Fibroblast of pulmonary artery (primary cell): ENCODE data around the gene GP2.
"Not testable (repeated sequence)": the region's sequence is repeated elsewhere in the genome, so short reads cannot be mapped to it uniquely, and the experiment has no call there.

ENCODE experiments used
- DNase-seq: peaks from one replicate; pipeline ENCODE4 v3.0.0-alpha.2; 2010; ENCODE audit warnings: low read depth
- H3K4me3 ChIP-seq: replicated peaks from 2 replicates; pipeline ENCODE4 v1.5.1; 2011; ENCODE audit warnings: low read depth, mild to moderate bottlenecking, control low read depth, low read length, moderate library complexity
- TF ChIP-seq, protein P1 (sequence below): IDR thresholded peaks from 2 replicates; pipeline ENCODE4 v1.5.1; 2011; ENCODE audit warnings: mild to moderate bottlenecking, control low read depth, low read length, inconsistent platforms; ENCODE audit errors: missing control alignments

The GP2 gene

GRCh38 chr16:20326321-20326720 is 992 bp downstream of the GP2 start:
- TF ChIP-seq, protein P1, sequence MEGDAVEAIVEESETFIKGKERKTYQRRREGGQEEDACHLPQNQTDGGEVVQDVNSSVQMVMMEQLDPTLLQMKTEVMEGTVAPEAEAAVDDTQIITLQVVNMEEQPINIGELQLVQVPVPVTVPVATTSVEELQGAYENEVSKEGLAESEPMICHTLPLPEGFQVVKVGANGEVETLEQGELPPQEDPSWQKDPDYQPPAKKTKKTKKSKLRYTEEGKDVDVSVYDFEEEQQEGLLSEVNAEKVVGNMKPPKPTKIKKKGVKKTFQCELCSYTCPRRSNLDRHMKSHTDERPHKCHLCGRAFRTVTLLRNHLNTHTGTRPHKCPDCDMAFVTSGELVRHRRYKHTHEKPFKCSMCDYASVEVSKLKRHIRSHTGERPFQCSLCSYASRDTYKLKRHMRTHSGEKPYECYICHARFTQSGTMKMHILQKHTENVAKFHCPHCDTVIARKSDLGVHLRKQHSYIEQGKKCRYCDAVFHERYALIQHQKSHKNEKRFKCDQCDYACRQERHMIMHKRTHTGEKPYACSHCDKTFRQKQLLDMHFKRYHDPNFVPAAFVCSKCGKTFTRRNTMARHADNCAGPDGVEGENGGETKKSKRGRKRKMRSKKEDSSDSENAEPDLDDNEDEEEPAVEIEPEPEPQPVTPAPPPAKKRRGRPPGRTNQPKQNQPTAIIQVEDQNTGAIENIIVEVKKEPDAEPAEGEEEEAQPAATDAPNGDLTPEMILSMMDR = no peak
- no peak for DNase-seq
- H3K4me3 ChIP-seq = no peak overlapping the region

DNA sequence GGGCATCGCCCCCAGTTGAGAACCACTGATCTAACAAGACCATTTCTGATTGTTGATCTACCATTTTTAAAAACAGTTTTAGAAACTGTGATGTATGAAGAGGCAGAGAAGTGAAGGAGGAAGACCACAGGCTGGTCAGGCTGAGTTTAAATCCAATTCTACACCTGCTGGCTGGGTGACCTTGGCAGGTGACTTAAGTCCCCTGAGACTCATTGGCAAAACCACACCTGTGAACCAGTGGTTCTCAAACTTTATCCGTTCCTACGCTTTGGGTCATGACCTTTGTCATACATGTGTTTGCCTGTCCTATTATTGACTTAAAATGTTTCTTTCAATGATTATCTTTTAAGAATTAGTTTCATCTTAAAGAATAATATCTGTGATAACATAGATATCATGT is 2.3 kb downstream of the GP2 start:
- TF ChIP-seq, protein P1 = no peak
- no peak for DNase-seq
- no peak overlapping the region for H3K4me3 ChIP-seq

DNA sequence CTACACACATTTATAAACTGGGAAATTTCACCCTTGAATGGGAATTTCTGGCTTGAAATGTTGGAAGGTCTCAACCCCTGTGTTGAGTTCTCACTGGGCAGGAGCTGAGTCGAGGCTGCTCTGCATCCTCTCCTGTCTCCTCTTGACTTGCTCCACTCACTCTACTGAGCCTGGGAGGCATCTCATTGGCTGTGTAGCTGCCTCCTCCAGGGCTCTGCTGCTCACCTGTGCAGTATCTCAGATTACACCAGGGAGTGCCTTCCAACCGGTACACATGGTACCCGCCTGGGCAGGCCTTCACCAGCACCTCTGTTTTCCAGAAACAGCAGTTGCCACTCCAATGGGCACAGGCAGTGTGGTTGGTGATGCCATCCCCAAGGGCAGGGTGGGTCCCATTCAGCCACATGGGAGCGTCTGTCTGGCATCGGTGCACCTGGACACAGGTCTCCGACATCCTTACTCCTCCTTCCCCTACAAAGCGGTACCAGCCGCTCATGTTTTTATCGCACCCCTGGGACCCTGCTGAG is 3.7 kb downstream of the GP2 start:
- no peak for DNase-seq
- no peak overlapping the region for H3K4me3 ChIP-seq
- TF ChIP-seq, protein P1 = no peak

DNA sequence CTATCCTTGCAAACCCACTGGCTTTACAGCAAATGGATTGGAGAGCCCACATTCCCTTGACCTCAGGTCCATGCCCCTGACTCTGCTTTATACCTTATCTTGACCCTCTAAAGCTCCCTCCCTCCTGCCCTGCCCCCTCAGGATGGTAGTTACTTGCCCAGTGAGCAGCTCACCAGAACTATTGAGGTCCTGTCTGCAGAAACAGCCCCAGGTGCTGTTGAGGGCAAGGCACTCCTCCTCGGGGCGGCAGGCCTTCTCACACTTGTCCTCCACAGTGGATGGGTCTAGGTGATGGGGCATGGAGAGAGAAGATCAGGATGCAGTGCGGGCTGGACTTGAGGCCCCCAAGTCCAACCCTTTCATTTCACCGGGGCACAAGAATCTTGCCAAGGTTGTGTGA is 4.6 kb downstream of the GP2 start:
- TF ChIP-seq, protein P1 = no peak
- DNase-seq = no peak
- no peak overlapping the region for H3K4me3 ChIP-seq

- TF ChIP-seq, protein P1 = no peak
- no peak overlapping the region for H3K4me3 ChIP-seq
- DNase-seq = no peak
Measured at GRCh38 chr16:20321671-20322070, 5.6 kb downstream of the GP2 start.

DNA sequence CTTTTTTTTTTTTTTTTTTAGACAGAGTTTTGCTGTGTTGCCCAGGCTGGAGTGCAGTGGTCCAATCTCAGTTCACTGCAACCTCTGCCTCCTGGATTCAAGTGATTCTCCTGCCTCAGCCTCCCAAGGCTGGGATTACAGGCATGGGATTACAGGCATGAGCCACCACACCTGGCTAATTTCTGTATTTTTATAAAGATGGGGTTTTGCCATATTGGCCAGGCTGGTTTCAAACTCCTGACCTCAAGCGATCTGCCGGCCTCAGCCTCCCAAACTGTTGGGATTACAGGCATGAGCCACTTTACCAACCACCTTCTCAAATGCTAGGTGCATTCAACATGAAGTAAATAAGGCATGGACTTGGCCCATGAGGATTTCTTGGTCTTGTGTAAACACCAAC is 6.3 kb downstream of the GP2 start:
- not testable (repeated sequence) for H3K4me3 ChIP-seq, DNase-seq

GRCh38 chr16:20320592-20320991 is 6.7 kb downstream of the GP2 start:
- no peak for DNase-seq
- no peak overlapping the region for H3K4me3 ChIP-seq
- TF ChIP-seq, protein P1 = no peak
